Right atrium auricular region (tissue), 2 donors: ENCODE data around the gene ETS1. TPM values are rescaled to one million over a fixed set of nuclear protein-coding genes. Genes with fewer than 3 reads are reported as not detected.

Experiments used
- DNase-seq: peaks from one replicate; pipeline ENCODE4 v3.0.0-alpha.2; 2019; ENCODE audit warnings: low spot score
- H3K27ac ChIP-seq, 2 donors: fragments of 200-600 bp; sonication (generic); 1 replicate in 1 of 2; 2 replicates in 1 of 2; pipeline ENCODE4 v1.5.1; 2016 to 2019
- H3K27me3 ChIP-seq, 2 donors: fragments of 200-600 bp; sonication (generic); one replicate each; pipeline versions ENCODE4 v1.5.1 to v1.6.0; 2017 to 2019
- H3K36me3 ChIP-seq: fragments of 200-600 bp; sonication (generic); one replicate; pipeline ENCODE4 v1.5.1; 2016
- H3K4me1 ChIP-seq, 2 donors: fragments of 200-600 bp; sonication (generic); one replicate each; pipeline versions ENCODE4 v1.5.1 to v1.6.0; 2017 to 2019
- H3K4me3 ChIP-seq, 2 donors: fragments of 200-600 bp; sonication (generic); 1 replicate in 1 of 2; 2 replicates in 1 of 2; pipeline ENCODE4 v1.5.1; 2017 to 2019; ENCODE audit warnings: mild to moderate bottlenecking in 1 of 2, moderate library complexity in 1 of 2
- H3K9me3 ChIP-seq, 2 donors: fragments of 200-600 bp; sonication (generic); one replicate each; pipeline ENCODE4 v1.5.1; 2019
- CTCF ChIP-seq, 2 donors: fragments of 200-600 bp; sonication (generic); IDR thresholded peaks; one replicate each; pipeline ENCODE4 v1.5.1; 2019; ENCODE audit warnings: antibody characterized with exemption in 2 of 2
- total RNA-seq, 2 donors: library from RNA; depleted of rRNA; stranded (reverse); fragments of >200 nt; gene quantifications; one replicate each; pipeline ENCODE4 v1.1.0, GENCODE V29; 2016

ETS1 gene
- total RNA-seq, 2 donors from 2014 or later, result 37.9 to 46.6 TPM

GRCh38 chr11:128609785-128610184, 22.4 kb upstream of the ETS1 start:
- Histone ChIP-seq H3K4me1 (peaks cover 0 to 11% of the 10 kb centered on the region in 2 donors), H3K4me3 (no peak overlapping the region), H3K36me3 (no peaks in the 10 kb centered on the region), H3K27ac (no peak overlapping the region), H3K9me3 (no peaks in the 10 kb centered on the region), H3K27me3 (no peaks in the 10 kb centered on the region)
- TF ChIP-seq CTCF (IDR thresholded peaks at IDR 0.05), result no peak
- no peak for DNase-seq

- Histone ChIP-seq H3K9me3 (no peaks in the 10 kb centered on the region), H3K36me3 (no peaks in the 10 kb centered on the region), H3K4me1 (peaks cover 0 to 15% of the 10 kb centered on the region in 2 donors), H3K4me3 (no peak overlapping the region), H3K27me3 (no peaks in the 10 kb centered on the region), H3K27ac (no peak overlapping the region)
- no peak for DNase-seq
- TF ChIP-seq CTCF (IDR thresholded peaks at IDR 0.05), result no peak
These were observed 21.5 kb upstream of the ETS1 start for GRCh38 chr11:128608746-128609407.

GRCh38 chr11:128607819-128608218, 20.5 kb upstream of the ETS1 start:
- Histone ChIP-seq H3K27ac (no peak overlapping the region), H3K9me3 (no peaks in the 10 kb centered on the region), H3K27me3 (no peaks in the 10 kb centered on the region), H3K4me1 (peaks cover 0 to 18% of the 10 kb centered on the region in 2 donors), H3K36me3 (no peaks in the 10 kb centered on the region), H3K4me3 (no peak overlapping the region)
- DNase-seq, result no peak
- TF ChIP-seq CTCF (IDR thresholded peaks at IDR 0.05), result no peak

GRCh38 chr11:128604723-128605122, 17.4 kb upstream of the ETS1 start:
- peak overlapping the region in 1 of 2 donors; percentile 1 for H3K27ac ChIP-seq
- peaks cover 0 to 7% of the 10 kb centered on the region in 2 donors for H3K4me1 ChIP-seq
- H3K4me3 ChIP-seq, result no peak overlapping the region
- no peaks in the 10 kb centered on the region for H3K27me3 ChIP-seq
- no peak for TF ChIP-seq CTCF (IDR thresholded peaks at IDR 0.05)
- no peaks in the 10 kb centered on the region for H3K9me3 ChIP-seq
- no peaks in the 10 kb centered on the region for H3K36me3 ChIP-seq
- no peak for DNase-seq

GRCh38 chr11:128603752-128604414, 16.5 kb upstream of the ETS1 start:
- Histone ChIP-seq H3K27ac (peak overlapping the region in 1 of 2 donors; percentile 1), H3K4me3 (no peak overlapping the region)

More at GRCh38 chr11:128603752-128604414, 16.5 kb upstream of the ETS1 start:
- Histone ChIP-seq H3K9me3 (no peaks in the 10 kb centered on the region), H3K36me3 (no peaks in the 10 kb centered on the region), H3K4me1 (peaks cover 0 to 7% of the 10 kb centered on the region in 2 donors), H3K27me3 (no peaks in the 10 kb centered on the region)
- DNase-seq, result no peak
- no peak for TF ChIP-seq CTCF (IDR thresholded peaks at IDR 0.05)
